ENCODE data around the gene NT5M.

Gene NT5M

GRCh38 chr17:17352836-17353624 lies 49.9 kb downstream of the NT5M start:
- no peaks in the 10 kb centered on the region for H3K9me3 ChIP-seq (ENCODE audit: control insufficient read depth in 1 of 2, low read length in 2 of 2)
- H3K27me3 ChIP-seq (ENCODE audit: low read depth, low read length), result no peaks in the 10 kb centered on the region
- no peak overlapping the region for H3K27ac ChIP-seq (ENCODE audit: low read length)
- H3K4me3 ChIP-seq (ENCODE audit: low read depth in 1 of 2, low read length in 2 of 2), result no peak overlapping the region
- H3K36me3 ChIP-seq (ENCODE audit: control insufficient read depth in 1 of 2, insufficient read depth in 2 of 2, low read length in 2 of 2), result no peaks in the 10 kb centered on the region
- peaks cover 0 to 6% of the 10 kb centered on the region in 2 donors for H3K4me1 ChIP-seq (ENCODE audit: control insufficient read depth in 1 of 2, insufficient read depth in 2 of 2, low read length in 2 of 2)

- H3K36me3 ChIP-seq (ENCODE audit: control insufficient read depth in 1 of 2, insufficient read depth in 2 of 2, low read length in 2 of 2), result no peaks in the 10 kb centered on the region
- peaks cover 0 to 6% of the 10 kb centered on the region in 2 donors for H3K4me1 ChIP-seq (ENCODE audit: control insufficient read depth in 1 of 2, insufficient read depth in 2 of 2, low read length in 2 of 2)
- no peaks in the 10 kb centered on the region for H3K9me3 ChIP-seq (ENCODE audit: control insufficient read depth in 1 of 2, low read length in 2 of 2)
- no peaks in the 10 kb centered on the region for H3K27me3 ChIP-seq (ENCODE audit: low read depth, low read length)
- no peak overlapping the region for H3K4me3 ChIP-seq (ENCODE audit: low read depth in 1 of 2, low read length in 2 of 2)
- H3K27ac ChIP-seq (ENCODE audit: low read length), result no peak overlapping the region
Observed at GRCh38 chr17:17353625-17354484, 50.7 kb downstream of the NT5M start.

DNA sequence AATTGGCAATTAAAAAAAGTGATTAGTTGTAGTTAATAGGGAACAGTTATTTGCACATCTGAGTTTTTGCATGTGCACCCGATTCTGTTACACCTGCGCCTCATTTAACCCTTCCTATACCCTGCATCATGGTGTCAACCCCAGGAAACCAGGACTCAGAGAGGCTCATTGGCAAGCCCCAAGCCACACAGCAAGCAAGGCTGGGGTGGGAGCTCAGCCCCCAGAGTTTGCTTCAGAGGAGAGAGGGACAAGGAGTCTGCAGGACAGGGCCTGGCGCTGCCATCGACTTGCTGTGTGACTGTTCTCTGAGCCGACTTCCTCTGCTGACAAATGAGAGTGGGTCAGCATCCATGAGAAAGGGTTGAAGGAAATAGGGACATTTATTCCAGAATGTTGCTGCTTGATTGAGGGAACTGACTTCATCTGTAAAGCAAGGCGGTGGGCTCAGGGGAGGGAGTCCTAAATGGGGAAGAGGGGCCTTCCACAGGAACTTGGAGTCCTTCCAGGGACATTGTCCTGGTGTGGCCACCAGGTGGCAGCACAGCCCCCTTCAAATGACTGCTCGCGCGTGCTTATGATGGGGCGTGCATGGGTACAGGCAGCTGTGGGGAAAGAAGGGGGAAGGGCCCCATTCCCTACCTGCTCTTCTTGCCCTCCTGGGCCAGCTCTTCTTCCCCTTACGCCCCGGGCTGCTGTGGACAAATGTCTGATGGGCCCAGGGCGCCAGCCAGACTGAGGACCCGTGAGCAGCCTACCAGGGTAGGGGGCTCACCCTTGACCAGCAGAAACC lies 51.6 kb downstream of the NT5M start:
- Histone ChIP-seq H3K27me3 (ENCODE audit: low read depth, low read length) (no peaks in the 10 kb centered on the region), H3K36me3 (ENCODE audit: control insufficient read depth in 1 of 2, insufficient read depth in 2 of 2, low read length in 2 of 2) (no peaks in the 10 kb centered on the region), H3K4me3 (ENCODE audit: low read depth in 1 of 2, low read length in 2 of 2) (no peak overlapping the region), H3K27ac (ENCODE audit: low read length) (no peak overlapping the region), H3K9me3 (ENCODE audit: control insufficient read depth in 1 of 2, low read length in 2 of 2) (no peaks in the 10 kb centered on the region), H3K4me1 (ENCODE audit: control insufficient read depth in 1 of 2, insufficient read depth in 2 of 2, low read length in 2 of 2) (peaks cover 0 to 6% of the 10 kb centered on the region in 2 donors)

- Histone ChIP-seq H3K4me1 (ENCODE audit: control insufficient read depth in 1 of 2, insufficient read depth in 2 of 2, low read length in 2 of 2) (peaks cover 0 to 6% of the 10 kb centered on the region in 2 donors), H3K27ac (ENCODE audit: low read length) (no peak overlapping the region), H3K27me3 (ENCODE audit: low read depth, low read length) (no peaks in the 10 kb centered on the region), H3K36me3 (ENCODE audit: control insufficient read depth in 1 of 2, insufficient read depth in 2 of 2, low read length in 2 of 2) (no peaks in the 10 kb centered on the region), H3K4me3 (ENCODE audit: low read depth in 1 of 2, low read length in 2 of 2) (no peak overlapping the region), H3K9me3 (ENCODE audit: control insufficient read depth in 1 of 2, low read length in 2 of 2) (no peaks in the 10 kb centered on the region)
Observed at GRCh38 chr17:17355426-17355825, 52.3 kb downstream of the NT5M start.

DNA sequence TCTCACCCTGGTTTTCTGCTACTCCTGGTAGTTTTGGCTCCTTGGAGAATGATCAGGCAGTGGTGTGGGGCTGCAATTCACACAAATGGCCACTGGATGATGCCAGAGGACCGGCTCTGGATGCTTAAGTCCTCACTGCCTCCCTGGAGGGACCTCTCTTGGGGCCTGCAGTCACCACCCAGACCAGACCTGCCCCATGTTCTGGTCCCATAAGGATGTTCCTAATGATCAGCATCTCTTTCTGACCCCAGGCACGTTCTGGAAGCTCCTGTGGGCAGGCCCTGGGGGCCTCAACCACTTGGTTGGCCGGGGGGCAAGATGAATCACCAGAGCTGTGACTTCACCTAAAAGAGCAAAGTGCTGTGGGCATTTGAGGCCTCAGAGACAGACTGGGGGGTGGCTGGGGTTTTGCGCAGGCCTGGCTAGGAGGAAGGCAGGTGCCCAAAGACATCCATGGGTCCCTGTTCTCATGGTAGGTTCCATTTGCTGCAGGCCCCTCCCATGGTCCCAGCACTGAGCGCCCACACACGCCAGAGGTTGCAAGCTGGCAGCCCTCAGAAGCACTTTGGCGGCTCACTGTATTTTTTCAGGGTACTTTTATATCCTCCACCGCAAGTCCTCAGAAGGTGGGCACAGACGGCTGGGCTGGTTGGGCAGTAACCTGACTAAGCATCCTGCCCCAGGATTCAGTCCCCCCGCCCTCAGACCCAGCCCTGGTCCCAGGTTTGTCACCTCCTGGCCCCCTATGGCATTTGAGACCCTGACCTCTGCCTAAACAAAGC lies 53.2 kb downstream of the NT5M start:
- no peaks in the 10 kb centered on the region for H3K9me3 ChIP-seq (ENCODE audit: control insufficient read depth in 1 of 2, low read length in 2 of 2)
- H3K27ac ChIP-seq (ENCODE audit: low read length), result no peak overlapping the region
- peaks cover 0 to 6% of the 10 kb centered on the region in 2 donors for H3K4me1 ChIP-seq (ENCODE audit: control insufficient read depth in 1 of 2, insufficient read depth in 2 of 2, low read length in 2 of 2)
- H3K4me3 ChIP-seq (ENCODE audit: low read depth in 1 of 2, low read length in 2 of 2), result no peak overlapping the region
- no peaks in the 10 kb centered on the region for H3K27me3 ChIP-seq (ENCODE audit: low read depth, low read length)
- no peaks in the 10 kb centered on the region for H3K36me3 ChIP-seq (ENCODE audit: control insufficient read depth in 1 of 2, insufficient read depth in 2 of 2, low read length in 2 of 2)

GRCh38 chr17:17356931-17357270 lies 53.7 kb downstream of the NT5M start:
- H3K9me3 ChIP-seq (ENCODE audit: control insufficient read depth in 1 of 2, low read length in 2 of 2), result no peaks in the 10 kb centered on the region

GRCh38 chr17:17358060-17358751 lies 55.0 kb downstream of the NT5M start:
- Histone ChIP-seq H3K4me1 (ENCODE audit: control insufficient read depth in 1 of 2, insufficient read depth in 2 of 2, low read length in 2 of 2) (peaks cover 0 to 6% of the 10 kb centered on the region in 2 donors), H3K36me3 (ENCODE audit: control insufficient read depth in 1 of 2, insufficient read depth in 2 of 2, low read length in 2 of 2) (no peaks in the 10 kb centered on the region), H3K27ac (ENCODE audit: low read length) (no peak overlapping the region), H3K27me3 (ENCODE audit: low read depth, low read length) (no peaks in the 10 kb centered on the region), H3K4me3 (ENCODE audit: low read depth in 1 of 2, low read length in 2 of 2) (no peak overlapping the region), H3K9me3 (ENCODE audit: control insufficient read depth in 1 of 2, low read length in 2 of 2) (no peaks in the 10 kb centered on the region)

More at GRCh38 chr17:17356931-17357270, 53.7 kb downstream of the NT5M start:
- Histone ChIP-seq H3K27me3 (ENCODE audit: low read depth, low read length) (no peaks in the 10 kb centered on the region), H3K4me1 (ENCODE audit: control insufficient read depth in 1 of 2, insufficient read depth in 2 of 2, low read length in 2 of 2) (peaks cover 0 to 6% of the 10 kb centered on the region in 2 donors), H3K4me3 (ENCODE audit: low read depth in 1 of 2, low read length in 2 of 2) (no peak overlapping the region), H3K36me3 (ENCODE audit: control insufficient read depth in 1 of 2, insufficient read depth in 2 of 2, low read length in 2 of 2) (no peaks in the 10 kb centered on the region), H3K27ac (ENCODE audit: low read length) (no peak overlapping the region)

DNA sequence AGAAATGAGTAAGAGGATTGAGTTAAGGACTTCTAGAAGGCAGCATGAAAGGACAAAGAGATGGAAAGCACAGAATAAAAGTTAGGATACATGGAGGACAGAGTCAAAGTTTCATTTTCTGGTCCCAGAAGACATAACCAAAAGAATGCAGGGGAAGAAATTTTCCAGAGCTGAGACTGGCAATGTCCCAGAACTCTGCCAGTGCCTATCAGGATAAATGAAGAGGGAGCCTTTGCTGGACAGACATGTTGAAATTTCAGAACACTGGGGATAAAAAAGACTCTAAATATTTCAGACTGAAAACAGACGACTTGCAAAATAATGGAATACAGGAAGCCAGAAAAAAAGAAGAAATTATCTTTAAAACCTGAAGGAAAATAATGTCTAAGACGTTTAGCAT lies 55.7 kb downstream of the NT5M start:
- Histone ChIP-seq H3K9me3 (ENCODE audit: control insufficient read depth in 1 of 2, low read length in 2 of 2) (no peaks in the 10 kb centered on the region), H3K4me3 (ENCODE audit: low read depth in 1 of 2, low read length in 2 of 2) (no peak overlapping the region), H3K4me1 (ENCODE audit: control insufficient read depth in 1 of 2, insufficient read depth in 2 of 2, low read length in 2 of 2) (peaks cover 0 to 6% of the 10 kb centered on the region in 2 donors), H3K27me3 (ENCODE audit: low read depth, low read length) (no peaks in the 10 kb centered on the region), H3K36me3 (ENCODE audit: control insufficient read depth in 1 of 2, insufficient read depth in 2 of 2, low read length in 2 of 2) (no peaks in the 10 kb centered on the region), H3K27ac (ENCODE audit: low read length) (no peak overlapping the region)

GRCh38 chr17:17359271-17359670 lies 56.1 kb downstream of the NT5M start:
- Histone ChIP-seq H3K36me3 (ENCODE audit: control insufficient read depth in 1 of 2, insufficient read depth in 2 of 2, low read length in 2 of 2) (no peaks in the 10 kb centered on the region), H3K9me3 (ENCODE audit: control insufficient read depth in 1 of 2, low read length in 2 of 2) (no peaks in the 10 kb centered on the region), H3K4me3 (ENCODE audit: low read depth in 1 of 2, low read length in 2 of 2) (no peak overlapping the region), H3K27me3 (ENCODE audit: low read depth, low read length) (no peaks in the 10 kb centered on the region), H3K27ac (ENCODE audit: low read length) (no peak overlapping the region), H3K4me1 (ENCODE audit: control insufficient read depth in 1 of 2, insufficient read depth in 2 of 2, low read length in 2 of 2) (peaks cover 0 to 6% of the 10 kb centered on the region in 2 donors)

DNA sequence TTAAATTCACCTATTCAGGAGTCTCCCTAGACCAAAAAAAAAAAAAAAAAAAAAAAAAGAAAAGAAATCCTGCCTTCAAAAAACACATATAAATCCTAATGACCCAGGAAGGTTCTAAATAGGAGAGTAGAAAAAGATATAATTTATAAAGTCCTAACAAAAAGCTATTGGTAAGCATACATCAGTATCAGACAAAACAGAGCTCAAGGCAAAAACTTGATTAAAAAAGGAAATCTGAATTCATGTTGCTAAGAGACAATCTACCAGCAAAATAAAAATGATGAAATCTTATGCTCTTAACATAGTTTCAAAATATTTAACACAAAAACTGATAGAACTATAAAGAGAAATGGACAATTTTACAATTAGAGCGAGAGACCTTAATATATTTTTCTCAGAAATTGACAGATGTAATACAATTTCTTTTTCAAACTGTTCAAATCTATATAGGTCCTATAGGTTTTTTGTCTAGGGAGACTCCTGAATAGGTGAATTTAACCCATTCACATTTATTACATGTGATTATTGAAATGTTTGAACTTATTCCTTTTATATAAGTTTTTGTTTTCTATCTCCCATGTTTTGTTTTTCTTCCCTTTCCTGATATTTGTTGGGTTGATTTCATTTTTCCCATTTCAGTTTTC lies 57.0 kb downstream of the NT5M start:
- Histone ChIP-seq H3K9me3 (ENCODE audit: control insufficient read depth in 1 of 2, low read length in 2 of 2) (no peaks in the 10 kb centered on the region), H3K4me3 (ENCODE audit: low read depth in 1 of 2, low read length in 2 of 2) (no peak overlapping the region), H3K27me3 (ENCODE audit: low read depth, low read length) (no peaks in the 10 kb centered on the region), H3K36me3 (ENCODE audit: control insufficient read depth in 1 of 2, insufficient read depth in 2 of 2, low read length in 2 of 2) (no peaks in the 10 kb centered on the region), H3K27ac (ENCODE audit: low read length) (no peak overlapping the region), H3K4me1 (ENCODE audit: control insufficient read depth in 1 of 2, insufficient read depth in 2 of 2, low read length in 2 of 2) (peaks cover 0 to under 1% of the 10 kb centered on the region in 2 donors)
